Mononuclear cell (primary cell): ENCODE measurements around the gene NCAPG. TPM values are rescaled to one million over a fixed set of nuclear protein-coding genes. Genes with fewer than 3 reads are reported as not detected.

Experiments used
- H3K27me3 ChIP-seq: 2 replicates; pipeline ENCODE4 v1.6.0; 2011; ENCODE audit warnings: low read length, control low read depth; ENCODE audit not compliant: insufficient read depth
- H3K4me1 ChIP-seq: 2 replicates; pipeline ENCODE4 v1.5.1; 2011; ENCODE audit warnings: mild to moderate bottlenecking, low read length, control low read depth; ENCODE audit not compliant: insufficient read depth
- H3K4me3 ChIP-seq: 2 replicates; pipeline ENCODE4 v1.5.1; 2011; ENCODE audit warnings: mild to moderate bottlenecking, low read length, moderate library complexity
- H3K9me3 ChIP-seq: 2 replicates; pipeline ENCODE4 v1.5.1; 2011; ENCODE audit warnings: low read depth, mild to moderate bottlenecking, control low read depth, low read length
- total RNA-seq: library from RNA; depleted of rRNA; stranded (reverse); fragments of >200 nt; gene quantifications from one replicate; pipeline ENCODE4 v1.2.3, GENCODE V29; 2012

NCAPG gene
- total RNA-seq, 1 donor: 0.42 TPM

GRCh38 chr4:17781300-17782287 is 29.2 kb upstream of the NCAPG start, which contains the start of gene FAM184B:
TSS of gene FAM184B (minus strand) at chr4:17781621. CDS start at chr4:17781299, 322 bp downstream.
- Histone ChIP-seq H3K4me3 (no peak within 1 kb of the TSS), H3K9me3 (no peaks in the 10 kb centered on the region)

GRCh38 chr4:17785858-17786257 is 24.9 kb upstream of the NCAPG start:
- Histone ChIP-seq H3K27me3 (peaks cover 20% of the 10 kb centered on the region), H3K4me3 (no peak overlapping the region), H3K9me3 (no peaks in the 10 kb centered on the region), H3K4me1 (peaks cover 10% of the 10 kb centered on the region)

More at GRCh38 chr4:17781300-17782287, 29.2 kb upstream of the NCAPG start, which contains the start of gene FAM184B:
- Histone ChIP-seq H3K27me3 (peaks cover 53% of the 10 kb centered on the region), H3K4me1 (peaks cover 13% of the 10 kb centered on the region)

- H3K4me1 ChIP-seq: peaks cover 3% of the 10 kb centered on the region
- peaks cover 13% of the 10 kb centered on the region for H3K27me3 ChIP-seq
- H3K4me3 ChIP-seq: no peak overlapping the region
- no peaks in the 10 kb centered on the region for H3K9me3 ChIP-seq
Measured at GRCh38 chr4:17786567-17786966, 24.2 kb upstream of the NCAPG start.

GRCh38 chr4:17787315-17787714 is 23.5 kb upstream of the NCAPG start:
- no peaks in the 10 kb centered on the region for H3K4me1 ChIP-seq
- H3K27me3 ChIP-seq: peaks cover 6% of the 10 kb centered on the region
- H3K9me3 ChIP-seq: no peaks in the 10 kb centered on the region
- no peak overlapping the region for H3K4me3 ChIP-seq

GRCh38 chr4:17788956-17789355 is 21.8 kb upstream of the NCAPG start:
- H3K4me3 ChIP-seq: no peak overlapping the region
- no peaks in the 10 kb centered on the region for H3K4me1 ChIP-seq

GRCh38 chr4:17794730-17795129 is 16.0 kb upstream of the NCAPG start:
- no peaks in the 10 kb centered on the region for H3K9me3 ChIP-seq
- H3K27me3 ChIP-seq: no peaks in the 10 kb centered on the region
- H3K4me1 ChIP-seq: no peaks in the 10 kb centered on the region
- no peak overlapping the region for H3K4me3 ChIP-seq

More at GRCh38 chr4:17788956-17789355, 21.8 kb upstream of the NCAPG start:
- no peaks in the 10 kb centered on the region for H3K27me3 ChIP-seq
- H3K9me3 ChIP-seq: no peaks in the 10 kb centered on the region

- H3K4me1 ChIP-seq: no peaks in the 10 kb centered on the region
Measured at GRCh38 chr4:17797808-17798207, 13.0 kb upstream of the NCAPG start.

GRCh38 chr4:17805580-17806155 is 5.1 kb upstream of the NCAPG start:
- Histone ChIP-seq H3K4me3 (no peak overlapping the region), H3K4me1 (peaks cover 26% of the 10 kb centered on the region), H3K27me3 (no peaks in the 10 kb centered on the region), H3K9me3 (no peaks in the 10 kb centered on the region)

More at GRCh38 chr4:17797808-17798207, 13.0 kb upstream of the NCAPG start:
- Histone ChIP-seq H3K27me3 (no peaks in the 10 kb centered on the region), H3K9me3 (no peaks in the 10 kb centered on the region), H3K4me3 (no peak overlapping the region)

- Histone ChIP-seq H3K9me3 (no peaks in the 10 kb centered on the region), H3K4me3 (no peak overlapping the region), H3K4me1 (peaks cover 38% of the 10 kb centered on the region), H3K27me3 (no peaks in the 10 kb centered on the region)
Measured at GRCh38 chr4:17807446-17807845, 3.3 kb upstream of the NCAPG start.

GRCh38 chr4:17809667-17810066 is 1.1 kb upstream of the NCAPG start:
- Histone ChIP-seq H3K27me3 (no peaks in the 10 kb centered on the region), H3K9me3 (no peaks in the 10 kb centered on the region), H3K4me3 (peak overlapping the region; percentile 91), H3K4me1 (peaks cover 48% of the 10 kb centered on the region)

GRCh38 chr4:17811078-17811603 is 362 bp downstream of the NCAPG start:
- Histone ChIP-seq H3K4me3 (peak overlapping the region; percentile 91), H3K4me1 (peaks cover 48% of the 10 kb centered on the region), H3K9me3 (no peaks in the 10 kb centered on the region), H3K27me3 (no peaks in the 10 kb centered on the region)

- Histone ChIP-seq H3K4me1 (peaks cover 47% of the 10 kb centered on the region), H3K9me3 (no peaks in the 10 kb centered on the region), H3K4me3 (no peak overlapping the region), H3K27me3 (no peaks in the 10 kb centered on the region)
Measured at GRCh38 chr4:17812125-17812524, 1.3 kb downstream of the NCAPG start.

- H3K4me1 ChIP-seq: peaks cover 40% of the 10 kb centered on the region
- H3K9me3 ChIP-seq: no peaks in the 10 kb centered on the region
- H3K4me3 ChIP-seq: no peak overlapping the region
- no peaks in the 10 kb centered on the region for H3K27me3 ChIP-seq
Measured at GRCh38 chr4:17812801-17813200, 2.0 kb downstream of the NCAPG start.

GRCh38 chr4:17814140-17814539 is 3.4 kb downstream of the NCAPG start:
- H3K9me3 ChIP-seq: no peaks in the 10 kb centered on the region
- H3K4me3 ChIP-seq: no peak overlapping the region
- H3K4me1 ChIP-seq: peaks cover 32% of the 10 kb centered on the region
- H3K27me3 ChIP-seq: no peaks in the 10 kb centered on the region

- H3K27me3 ChIP-seq: no peaks in the 10 kb centered on the region
- no peak overlapping the region for H3K4me3 ChIP-seq
- peaks cover 21% of the 10 kb centered on the region for H3K4me1 ChIP-seq
- no peaks in the 10 kb centered on the region for H3K9me3 ChIP-seq
Measured at GRCh38 chr4:17816142-17816541, 5.4 kb downstream of the NCAPG start.
